ENCODE data around the gene CHRNA7.
"Not testable (repeated sequence)": the region's sequence is repeated elsewhere in the genome, so short reads cannot be mapped to it uniquely, and the experiment has no call there.

The CHRNA7 gene

DNA sequence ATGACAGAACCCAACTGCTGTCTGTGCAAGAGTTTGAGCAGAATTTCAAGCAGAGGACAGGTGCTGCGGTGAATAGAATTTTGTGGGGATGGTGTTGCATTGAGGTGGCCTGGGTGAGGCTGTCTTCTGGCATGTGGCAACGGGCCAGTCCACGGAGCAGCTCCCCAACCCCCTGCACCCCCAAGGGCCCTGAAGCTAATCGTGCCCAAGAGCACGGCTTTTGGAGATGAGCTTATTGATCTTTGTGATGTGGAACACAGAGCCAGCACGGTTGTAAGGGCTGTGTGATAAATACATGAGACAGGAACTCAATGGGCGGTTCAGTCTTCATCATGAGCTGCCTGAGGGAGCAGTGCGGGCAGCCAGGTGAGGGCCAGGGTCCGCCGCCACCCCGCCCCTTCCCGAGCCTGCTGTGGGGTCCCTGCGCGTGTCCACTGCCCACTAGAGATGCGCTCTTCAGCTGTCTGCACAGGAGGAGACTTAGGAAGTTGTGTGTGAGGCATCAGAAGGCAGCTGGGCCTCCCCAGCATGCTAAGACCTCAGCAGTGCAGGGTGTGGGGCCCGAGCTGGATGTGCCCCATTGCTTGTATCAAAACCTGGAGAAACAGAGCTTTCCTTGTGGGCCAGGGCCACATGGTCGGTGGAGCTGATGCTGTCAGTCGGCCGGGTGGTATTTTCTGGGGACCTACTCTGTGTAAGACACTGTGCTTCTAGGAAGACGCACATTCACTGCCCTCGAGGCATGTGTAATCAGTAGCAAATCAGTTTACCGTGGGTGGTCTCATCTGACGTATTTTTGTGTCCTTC, 90.5 kb downstream of the CHRNA7 start:
- DNase-seq, result no peak

GRCh38 chr15:32121384-32121695, 91.0 kb downstream of the CHRNA7 start:
- DNase-seq, result no peak

GRCh38 chr15:32122013-32122412, 91.7 kb downstream of the CHRNA7 start:
- no peak for DNase-seq

DNA sequence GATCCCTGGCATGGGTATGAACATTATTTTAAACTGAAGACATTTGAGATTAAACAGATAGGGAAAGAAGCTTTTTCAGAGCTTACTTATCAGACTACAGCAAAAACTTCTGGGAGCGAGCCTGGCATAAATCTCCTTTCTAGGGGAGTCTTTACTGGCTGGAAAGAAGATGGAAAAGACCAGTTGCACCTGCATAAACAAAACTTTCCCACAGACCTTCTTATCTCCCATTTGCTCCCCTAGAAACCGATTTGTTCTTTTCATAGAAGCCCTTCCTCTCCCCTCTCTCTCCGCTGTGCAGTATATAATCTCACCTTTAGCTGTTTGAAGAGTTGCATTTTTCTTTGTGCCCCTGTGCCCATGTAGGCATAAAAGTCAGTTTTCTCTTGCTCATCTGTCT, 93.2 kb downstream of the CHRNA7 start:
- no peak for DNase-seq

- no peak for DNase-seq
Observed at GRCh38 chr15:32124726-32125125, 94.4 kb downstream of the CHRNA7 start.

DNA sequence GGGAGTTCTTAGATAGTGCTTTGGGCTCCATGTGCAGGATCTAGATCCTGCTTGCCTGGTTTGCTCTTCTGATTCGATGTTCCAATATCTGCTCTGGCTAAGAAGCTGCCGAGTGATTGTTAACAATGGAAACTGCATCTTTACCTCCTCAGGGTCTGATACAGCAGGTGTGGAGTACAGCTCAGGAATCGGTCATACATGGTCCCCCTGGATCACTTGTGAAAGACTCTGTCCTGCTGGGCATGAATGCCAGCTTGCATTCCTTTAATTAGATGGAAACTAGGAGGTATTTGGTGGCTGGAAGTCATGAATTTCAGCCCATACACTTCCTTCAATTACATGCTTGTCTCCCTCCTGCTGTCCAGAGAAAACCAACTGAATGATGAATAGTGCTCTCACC, 95.3 kb downstream of the CHRNA7 start:
- DNase-seq, result no peak

DNA sequence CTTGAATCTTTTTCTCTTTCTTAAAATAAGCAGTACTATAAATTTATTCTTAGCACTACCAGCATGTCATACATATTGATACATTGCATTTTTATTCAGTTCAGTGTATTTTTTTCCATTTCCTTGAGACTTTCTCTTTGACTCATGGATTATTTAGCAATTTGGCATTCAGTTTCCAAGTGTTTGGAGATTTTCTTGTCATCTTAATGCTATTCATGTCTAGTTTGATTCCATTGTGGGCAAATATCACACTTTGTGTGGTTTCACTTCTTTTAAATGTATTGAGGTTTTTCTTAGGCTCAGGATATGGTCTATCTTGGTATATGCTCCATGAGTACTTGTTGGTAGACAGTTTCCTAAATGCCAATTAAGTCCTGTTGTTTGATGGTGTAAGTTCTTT, 99.5 kb downstream of the CHRNA7 start:
- no peak for DNase-seq

DNA sequence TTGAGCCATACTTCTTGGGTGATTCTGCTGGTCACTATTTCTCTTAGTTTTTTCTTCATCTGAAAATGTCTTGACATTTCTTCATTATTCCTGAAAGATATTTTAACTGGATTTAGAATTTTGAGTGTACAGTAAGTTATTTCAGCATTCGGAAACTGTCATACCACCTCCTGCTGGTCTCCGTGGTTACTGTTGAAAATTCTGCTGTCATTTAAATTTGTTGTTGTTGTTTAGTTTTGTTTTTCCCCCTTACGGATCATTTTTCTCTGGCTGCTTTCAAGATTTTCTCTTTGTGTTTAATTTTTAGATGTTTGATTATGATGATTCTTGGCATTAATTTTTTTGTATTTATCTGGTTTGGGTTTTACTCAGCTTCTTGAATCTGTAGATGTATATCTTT, 100.5 kb downstream of the CHRNA7 start:
- DNase-seq, result no peak

- no peak for DNase-seq
Observed at GRCh38 chr15:32131803-32132202, 101.5 kb downstream of the CHRNA7 start.

DNA sequence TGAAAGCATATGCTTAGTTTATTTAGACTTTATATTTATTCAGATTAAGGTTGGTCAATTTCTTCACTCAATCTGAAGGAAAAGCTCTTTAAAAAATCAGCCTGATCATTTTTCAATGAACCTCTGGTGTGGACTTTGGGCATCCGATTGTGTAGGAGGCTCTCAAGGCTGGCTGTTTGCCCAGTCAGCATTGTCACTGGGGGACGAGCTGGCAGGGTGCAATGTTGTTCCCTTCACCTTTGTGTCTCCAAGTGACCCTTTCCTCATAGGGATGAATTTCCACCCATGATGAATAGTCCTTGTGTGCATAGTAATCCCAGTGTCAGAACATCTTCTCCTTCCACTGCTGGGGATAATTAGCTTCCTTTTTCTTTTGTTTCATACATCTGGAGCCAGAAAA, 102.5 kb downstream of the CHRNA7 start:
- no peak for DNase-seq

DNA sequence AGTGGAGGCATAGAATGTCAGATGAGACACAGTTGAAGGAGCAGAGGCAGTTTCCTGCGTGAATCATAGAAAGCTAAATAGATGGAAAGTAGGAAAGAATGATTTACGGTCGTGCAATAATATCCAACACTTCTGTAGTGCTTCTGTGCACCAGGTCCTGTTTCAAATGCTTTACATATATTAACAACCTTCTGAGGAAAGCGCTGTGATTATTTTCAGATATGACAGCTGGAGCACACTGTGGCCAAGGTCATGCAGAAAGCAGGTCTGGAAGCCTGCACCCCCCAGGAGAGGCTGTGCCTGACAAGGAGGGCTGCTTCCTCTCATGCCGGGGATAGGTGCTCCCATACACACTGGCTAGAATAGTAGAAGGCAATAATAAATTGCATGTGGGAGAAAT, 104.5 kb downstream of the CHRNA7 start:
- no peak for DNase-seq

GRCh38 chr15:32135335-32135734, 105.0 kb downstream of the CHRNA7 start:
- DNase-seq, result no peak

DNA sequence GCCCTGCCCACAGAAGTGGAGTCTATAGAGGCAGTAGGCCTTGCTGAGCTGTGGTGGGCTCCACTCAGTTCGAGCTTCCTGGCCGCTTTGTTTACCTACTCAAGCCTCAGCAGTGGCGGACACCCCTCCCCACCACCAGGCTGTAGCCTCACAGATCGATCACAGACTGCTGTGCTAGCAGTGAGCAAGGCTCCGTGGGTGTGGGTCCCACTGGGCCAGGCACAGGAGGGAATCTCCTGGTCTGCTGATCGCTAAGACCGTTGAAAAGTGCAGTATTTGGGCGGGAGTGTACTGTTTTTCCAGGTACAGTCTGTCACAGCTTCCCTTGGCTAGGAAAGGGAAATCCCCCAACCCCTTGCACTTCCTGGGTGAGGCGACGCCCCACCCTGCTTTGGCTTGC, 115.2 kb downstream of the CHRNA7 start:
- not testable (repeated sequence) for DNase-seq

DNA sequence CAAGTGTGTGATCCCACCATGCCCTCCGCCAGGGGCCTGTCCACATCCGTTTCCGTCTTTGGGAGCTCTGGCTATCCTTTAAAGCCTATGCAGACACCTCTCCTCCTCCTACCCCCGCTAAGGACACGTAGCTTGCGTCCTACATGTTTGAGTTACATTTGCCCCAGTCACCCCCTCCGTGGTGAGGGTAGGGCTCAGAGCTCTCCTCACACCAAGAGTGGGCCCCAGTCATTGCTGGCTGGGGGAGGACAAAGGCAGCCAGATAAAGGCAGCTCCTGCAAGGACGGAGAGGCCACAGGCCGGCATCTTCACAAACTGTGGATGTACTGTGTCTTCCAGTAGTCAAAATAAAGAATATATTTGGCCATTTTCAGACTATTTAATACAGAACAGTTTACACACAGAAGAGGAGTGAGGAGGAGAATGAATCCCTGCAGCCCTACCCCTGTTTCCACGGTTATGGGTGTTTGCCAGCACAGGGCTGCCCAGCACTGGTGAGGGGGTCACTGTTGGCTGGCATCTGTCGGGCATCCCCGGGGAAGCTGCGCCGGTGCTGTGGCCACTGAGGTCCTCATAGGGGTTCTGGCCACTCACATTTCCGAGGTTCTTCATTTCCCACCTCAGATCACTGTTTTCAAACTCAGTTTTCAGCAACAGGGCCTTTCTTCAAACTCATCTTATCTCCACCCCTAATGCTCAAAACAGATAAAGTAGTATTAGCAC, 118.7 kb downstream of the CHRNA7 start:
- DNase-seq, result no peak

DNA sequence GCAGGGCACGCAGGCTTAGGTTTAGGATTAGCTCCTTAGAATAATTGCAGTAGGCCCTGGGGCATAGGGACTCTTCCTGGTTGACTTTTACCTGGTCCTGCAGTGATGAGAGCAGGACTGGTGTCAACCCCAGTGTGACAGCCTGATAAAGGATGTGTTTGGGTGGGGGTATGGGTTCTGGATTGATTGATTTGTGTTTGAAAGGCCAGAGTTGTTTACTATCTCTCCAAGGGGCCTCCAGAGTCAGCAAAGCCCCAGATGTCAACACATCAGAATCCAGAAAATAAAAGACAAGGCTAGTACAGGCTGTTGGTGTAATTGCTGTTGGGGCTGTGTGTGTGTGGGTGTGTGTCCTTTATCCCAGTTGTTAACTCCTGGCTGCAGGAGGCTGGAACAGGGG, 122.3 kb downstream of the CHRNA7 start:
- DNase-seq, result no peak

DNA sequence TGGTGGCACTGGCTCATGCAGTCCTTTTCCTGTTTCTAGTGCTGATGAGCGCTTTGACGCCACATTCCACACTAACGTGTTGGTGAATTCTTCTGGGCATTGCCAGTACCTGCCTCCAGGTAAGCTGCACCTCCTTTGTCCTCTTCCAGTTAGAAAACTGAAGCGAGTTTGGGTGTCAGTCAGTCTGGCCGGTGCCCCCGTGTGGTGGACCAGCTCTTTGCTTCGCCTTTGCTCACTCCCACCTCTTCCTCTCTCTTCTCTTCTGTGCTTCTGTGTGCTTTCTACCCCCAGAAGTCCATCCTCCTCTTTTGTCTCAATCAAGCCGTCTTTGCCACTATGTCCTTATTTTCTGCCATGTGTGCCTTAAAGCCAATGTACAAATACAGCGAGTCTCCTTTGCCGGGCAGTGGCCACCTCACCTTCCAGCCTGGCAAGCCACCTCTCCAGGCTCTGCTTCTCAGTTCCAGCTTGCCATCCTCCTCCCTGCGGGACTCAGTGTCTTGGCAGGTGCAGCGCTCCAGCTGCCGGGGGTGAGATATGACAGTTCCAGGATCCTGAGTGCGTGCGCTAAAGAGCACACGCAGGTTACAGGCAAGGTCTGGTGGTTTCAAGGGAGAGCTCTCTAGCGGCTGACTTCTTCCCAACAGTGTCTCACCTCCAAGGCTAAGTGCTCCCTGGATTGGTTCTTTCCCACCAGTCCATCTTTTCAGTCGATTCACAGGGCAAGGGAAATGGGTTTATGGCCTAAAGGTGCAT, 123.7 kb downstream of the CHRNA7 start:
- not testable (repeated sequence) for DNase-seq

- DNase-seq, result not testable (repeated sequence)
Observed at GRCh38 chr15:32162143-32162542, 131.8 kb downstream of the CHRNA7 start.

DNA sequence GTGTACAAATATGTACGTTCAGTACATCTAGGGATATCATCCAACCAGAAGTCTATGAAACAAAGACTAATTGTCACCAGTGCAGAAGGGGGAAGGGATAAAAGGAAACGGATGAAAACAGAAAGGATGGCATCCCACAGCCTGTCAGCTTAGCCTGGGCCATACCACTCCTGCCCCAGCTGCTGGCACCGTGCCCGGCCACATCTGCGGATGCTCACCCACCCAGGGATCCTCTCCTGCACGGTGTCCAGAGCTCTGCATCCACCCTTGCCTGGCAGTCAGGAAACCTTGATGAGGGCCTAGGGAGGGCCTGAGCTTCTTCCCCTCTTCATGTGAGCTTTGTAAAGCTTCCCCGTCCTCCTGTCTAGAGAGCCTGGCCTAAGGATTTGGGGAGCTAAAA, 133.8 kb downstream of the CHRNA7 start:
- not testable (repeated sequence) for DNase-seq

DNA sequence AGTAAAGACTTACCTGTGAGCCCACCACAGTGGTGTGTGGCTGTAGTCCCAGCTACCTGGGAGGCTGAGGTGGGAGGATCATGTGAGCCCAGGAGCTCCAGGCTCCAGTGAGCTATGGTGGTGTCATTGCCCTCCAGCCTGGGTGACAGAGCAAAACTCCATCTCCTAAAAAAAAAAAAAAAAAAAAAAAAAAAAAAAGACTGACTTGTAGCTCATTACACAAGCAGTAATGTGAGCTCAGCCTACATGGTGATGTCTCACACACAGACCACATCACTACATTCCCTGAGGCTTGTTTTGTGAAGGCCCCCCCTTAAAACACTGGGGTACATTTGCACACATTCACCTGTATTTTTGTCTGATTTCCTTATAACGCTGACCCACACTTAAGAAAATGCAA, 134.4 kb downstream of the CHRNA7 start:
- not testable (repeated sequence) for DNase-seq

- not testable (repeated sequence) for DNase-seq
Observed at GRCh38 chr15:32165775-32166174, 135.5 kb downstream of the CHRNA7 start.

GRCh38 chr15:32166270-32166669, 136.0 kb downstream of the CHRNA7 start:
- not testable (repeated sequence) for DNase-seq

DNA sequence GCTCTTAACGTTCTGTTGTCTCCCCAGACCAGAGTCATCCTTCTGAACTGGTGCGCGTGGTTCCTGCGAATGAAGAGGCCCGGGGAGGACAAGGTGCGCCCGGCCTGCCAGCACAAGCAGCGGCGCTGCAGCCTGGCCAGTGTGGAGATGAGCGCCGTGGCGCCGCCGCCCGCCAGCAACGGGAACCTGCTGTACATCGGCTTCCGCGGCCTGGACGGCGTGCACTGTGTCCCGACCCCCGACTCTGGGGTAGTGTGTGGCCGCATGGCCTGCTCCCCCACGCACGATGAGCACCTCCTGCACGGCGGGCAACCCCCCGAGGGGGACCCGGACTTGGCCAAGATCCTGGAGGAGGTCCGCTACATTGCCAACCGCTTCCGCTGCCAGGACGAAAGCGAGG, 137.6 kb downstream of the CHRNA7 start:
- DNase-seq, result not testable (repeated sequence)

- not testable (repeated sequence) for DNase-seq
Observed at GRCh38 chr15:32180579-32180978, 150.3 kb downstream of the CHRNA7 start.

DNA sequence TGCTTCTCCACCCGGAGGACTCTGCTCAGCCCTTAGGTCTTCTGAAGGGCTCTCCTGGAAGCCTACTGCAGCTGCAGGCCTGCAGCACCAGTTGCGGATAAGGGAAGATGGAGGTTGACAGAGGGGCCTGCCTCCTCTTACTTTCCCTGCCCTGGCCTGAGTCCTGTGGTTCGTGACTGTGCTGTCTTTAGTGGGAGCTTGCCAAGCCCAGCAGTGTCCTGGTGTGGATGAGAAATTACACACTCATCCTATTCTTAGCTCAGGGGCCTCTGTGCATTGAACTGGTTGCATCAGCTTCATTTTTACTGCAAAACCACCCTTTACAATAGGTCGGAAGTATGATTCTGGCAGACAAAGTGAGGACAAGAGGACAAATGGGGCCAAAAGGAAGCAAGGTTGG, 163.5 kb downstream of the CHRNA7 start:
- not testable (repeated sequence) for DNase-seq

Measured in CD4-positive, alpha-beta T cell treated with Interleukin-17A for 4 hours (primary cell).